HepG2 (cell line): Measurements from ENCODE around the gene SBNO2. TPM values are rescaled to one million over a fixed set of nuclear protein-coding genes. Genes with fewer than 3 reads are reported as not detected.

Source experiments
- ATF6 ChIP-seq: sonication (generic); formaldehyde crosslinking; conservative IDR thresholded peaks from 2 replicates; pipeline ENCODE4 v1.4.0; 2020; ENCODE audit warnings: missing genetic modification reagents
- FOXA1 ChIP-seq, 2 experiments: fragments of 450-650 bp in 1 of 2; sonication (generic) in 1 of 2; formaldehyde crosslinking in 1 of 2; IDR thresholded peaks; 2 replicates each; pipeline versions ENCODE4 v1.4.0 to v1.6.1; 2016 to 2020; ENCODE audit warnings: missing genetic modification reagents in 1 of 2
- HOXD1 ChIP-seq: sonication (generic); formaldehyde crosslinking; IDR thresholded peaks from 2 replicates; pipeline ENCODE4 v1.5.0; 2020; ENCODE audit warnings: missing genetic modification reagents
- KDM4B ChIP-seq: sonication (generic); formaldehyde crosslinking; IDR thresholded peaks from 2 replicates; pipeline ENCODE4 v1.4.0; 2020; ENCODE audit warnings: missing genetic modification reagents
- MEIS1 ChIP-seq: sonication (generic); formaldehyde crosslinking; IDR thresholded peaks from 2 replicates; pipeline ENCODE4 v1.9.0; 2021; ENCODE audit warnings: mild to moderate bottlenecking, missing genetic modification reagents, moderate library complexity, borderline replicate concordance
- MTA3 ChIP-seq: sonication (generic); formaldehyde crosslinking; IDR thresholded peaks from 2 replicates; pipeline ENCODE4 v1.4.0; 2020; ENCODE audit warnings: missing genetic modification reagents
- PHF20 ChIP-seq: sonication (generic); formaldehyde crosslinking; IDR thresholded peaks from 2 replicates; pipeline ENCODE4 v1.5.0; 2020; ENCODE audit warnings: mild to moderate bottlenecking, missing genetic modification reagents
- PLRG1 ChIP-seq: fragments of 450-650 bp; conservative IDR thresholded peaks from 2 replicates; pipeline ENCODE4 v1.6.1; 2016
- POLR2AphosphoS5 ChIP-seq: IDR thresholded peaks from 2 replicates; pipeline ENCODE4 v1.6.1; 2012; ENCODE audit warnings: low read depth, low read length
- SNAPC2 ChIP-seq: sonication (generic); formaldehyde crosslinking; IDR thresholded peaks from 2 replicates; pipeline ENCODE4 v1.8.1; 2022; ENCODE audit warnings: mild to moderate bottlenecking, missing genetic modification reagents
- TAF15 ChIP-seq: fragments of 200-400 bp; formaldehyde crosslinking; IDR thresholded peaks from one replicate; pipeline ENCODE4 v1.6.1; 2018; ENCODE audit warnings: mild to moderate bottlenecking, low read depth, low read length; ENCODE audit not compliant: poor library complexity, severe bottlenecking
- USF2 ChIP-seq, 2 experiments: sonication (generic) in 1 of 2; formaldehyde crosslinking in 1 of 2; IDR thresholded peaks; 2 replicates each; pipeline versions ENCODE4 v1.5.1 to v1.6.1; 2011 to 2020; ENCODE audit warnings: borderline replicate concordance in 1 of 2, low read depth in 1 of 2, low read length in 1 of 2, mild to moderate bottlenecking in 1 of 2, missing genetic modification reagents in 1 of 2, moderate library complexity in 1 of 2
- ZBTB8A ChIP-seq: sonication (generic); formaldehyde crosslinking; IDR thresholded peaks from 2 replicates; pipeline ENCODE4 v1.4.0; 2020; ENCODE audit warnings: mild to moderate bottlenecking, low read depth, missing genetic modification reagents, borderline replicate concordance
- ZMAT5 ChIP-seq: sonication (generic); formaldehyde crosslinking; IDR thresholded peaks from 2 replicates; pipeline ENCODE4 v1.5.0; 2020; ENCODE audit warnings: mild to moderate bottlenecking, low read depth, missing genetic modification reagents, borderline replicate concordance
- ZNF101 ChIP-seq: sonication (generic); formaldehyde crosslinking; IDR thresholded peaks from 2 replicates; pipeline ENCODE4 v1.4.0; 2020; ENCODE audit warnings: mild to moderate bottlenecking, low read depth, missing genetic modification reagents, borderline replicate concordance
- ZNF350 ChIP-seq: sonication (generic); formaldehyde crosslinking; IDR thresholded peaks from 2 replicates; pipeline ENCODE4 v1.4.0; 2020; ENCODE audit warnings: mild to moderate bottlenecking, low read depth, missing genetic modification reagents, borderline replicate concordance
- ZNF646 ChIP-seq: sonication (generic); formaldehyde crosslinking; IDR thresholded peaks from 2 replicates; pipeline ENCODE4 v1.9.0; 2021; ENCODE audit warnings: mild to moderate bottlenecking, missing genetic modification reagents
- ZSCAN9 ChIP-seq: IDR thresholded peaks from 2 replicates; pipeline ENCODE4 v1.6.1; 2016; ENCODE audit warnings: borderline replicate concordance
- polyA plus RNA-seq, 8 experiments: library from polyadenylated mRNA; depleted of rRNA in 3 of 8; stranded (reverse) in 7 of 8; unstranded in 1 of 8; fragments of >200 nt; fragmentation: Illumina TruSeq in 4 of 8; extraction: Trizol in 4 of 8; gene quantifications; 2 replicates each; pipeline versions ENCODE4 v1.2.1 to v1.2.3, GENCODE V29; 2011 to 2016; ENCODE audit warnings: low read depth in 4 of 8, missing spikeins in 1 of 8, mixed read lengths in 1 of 8; ENCODE audit not compliant: insufficient read depth in 1 of 8
- total RNA-seq, 5 experiments: library from RNA; depleted of rRNA; stranded (reverse); fragments of >200 nt; fragmentation: Illumina TruSeq; extraction: Trizol; gene quantifications; 2 replicates each; pipeline ENCODE4 v1.2.3, GENCODE V29; 2016; ENCODE audit warnings: low read depth in 1 of 5

SBNO2 gene
- total and polyA plus RNA-seq, 2 of the 13 experiments (the other 11 are each of a cell fraction or from before 2014, with no cell fraction given), result 8.6 to 10.4 TPM

- TF ChIP-seq ZNF646 (CRISPR knock-in tag) (no peak), ATF6 (CRISPR knock-in tag) (no peak), POLR2AphosphoS5 (peak; percentile 85), SNAPC2 (CRISPR knock-in tag) (no peak), ZSCAN9 (CRISPR knock-in tag) (peak; percentile 84), PLRG1 (no peak), ZNF101 (no peak), MTA3 (no peak), PHF20 (peak; percentile 48; the same call in 1 of the 2 replicates), MEIS1 (CRISPR knock-in tag) (peak; percentile 25; the same call in 1 of the 2 replicates), ZMAT5 (CRISPR knock-in tag) (no peak), KDM4B (CRISPR knock-in tag) (no peak; the same call in 1 of the 2 replicates), ZBTB8A (CRISPR knock-in tag) (no peak), USF2 (IDR thresholded peaks at IDR 0.05; ENCODE audit: low read depth, low read length) (no peak), USF2 (CRISPR knock-in tag; IDR thresholded peaks at IDR 0.05; ENCODE audit: borderline replicate concordance) (no peak), FOXA1 (IDR thresholded peaks at IDR 0.05) (no peak), FOXA1 (CRISPR knock-in tag; IDR thresholded peaks at IDR 0.05) (no peak), TAF15 (no peak), ZNF350 (CRISPR knock-in tag) (no peak), HOXD1 (CRISPR knock-in tag) (no peak)
These were observed 70.3 kb downstream of the SBNO2 start, which contains the start of gene GPX4 (continued) for GRCh38 chr19:1103708-1104310.
